Astrocyte (in vitro differentiated cells and primary cell): ENCODE measurements around the gene SMOC1. TPM values are rescaled to one million over a fixed set of nuclear protein-coding genes. Genes with fewer than 3 reads are reported as not detected.

Experiments
- DNase-seq: peaks from one replicate; pipeline ENCODE4 v3.0.0-alpha.2; 2010; ENCODE audit warnings: low read depth
- FAIRE-seq: peaks from 2 replicates; lab custom pipeline; 2011; peaks lifted over from hg19 to GRCh38; lab: Jason Lieb, UNC
- H2AFZ ChIP-seq: 2 replicates; pipeline ENCODE4 v1.6.0; 2012; ENCODE audit warnings: low read depth, low read length, inconsistent platforms
- H3K27ac ChIP-seq: 2 replicates; pipeline ENCODE4 v1.5.1; 2011; ENCODE audit warnings: low read depth, low read length, inconsistent platforms
- H3K27me3 ChIP-seq: 2 replicates; pipeline ENCODE4 v1.6.0; 2011; ENCODE audit warnings: low read length, inconsistent platforms; ENCODE audit not compliant: insufficient read depth
- H3K36me3 ChIP-seq: 2 replicates; pipeline ENCODE4 v1.5.1; 2011; ENCODE audit warnings: low read length, inconsistent platforms; ENCODE audit not compliant: insufficient read depth
- H3K4me1 ChIP-seq: 2 replicates; pipeline ENCODE4 v1.5.1; 2011; ENCODE audit warnings: low read length, inconsistent platforms; ENCODE audit not compliant: insufficient read depth
- H3K4me2 ChIP-seq: 2 replicates; pipeline ENCODE4 v1.6.0; 2012; ENCODE audit warnings: low read length, inconsistent platforms
- H3K4me3 ChIP-seq: 2 replicates; pipeline ENCODE4 v1.5.1; 2011; ENCODE audit warnings: low read depth, mild to moderate bottlenecking, low read length, inconsistent platforms; ENCODE audit not compliant: insufficient read depth
- H3K79me2 ChIP-seq: 2 replicates; pipeline ENCODE4 v1.6.0; 2012; ENCODE audit warnings: mild to moderate bottlenecking, low read length, inconsistent platforms; ENCODE audit not compliant: insufficient read depth
- H3K9ac ChIP-seq: 2 replicates; pipeline ENCODE4 v1.6.0; 2012; ENCODE audit warnings: mild to moderate bottlenecking, low read length, inconsistent platforms
- H3K9me3 ChIP-seq: 2 replicates; pipeline ENCODE4 v1.5.1; 2012; ENCODE audit warnings: low read depth, mild to moderate bottlenecking, low read length, inconsistent platforms; ENCODE audit not compliant: insufficient read depth
- H4K20me1 ChIP-seq: 2 replicates; pipeline ENCODE4 v1.6.0; 2012; ENCODE audit warnings: low read length, inconsistent platforms; ENCODE audit not compliant: insufficient read depth
- H3K27ac Mint-ChIP-seq: one replicate; pipeline ENCODE4 v1.8.0; 2021; ENCODE audit warnings: mild to moderate bottlenecking, mixed read lengths; ENCODE audit not compliant: unreplicated experiment
- H3K27me3 Mint-ChIP-seq: one replicate; pipeline ENCODE4 v1.8.0; 2021; ENCODE audit warnings: low read depth, mixed read lengths; ENCODE audit not compliant: unreplicated experiment
- H3K36me3 Mint-ChIP-seq: one replicate; pipeline ENCODE4 v1.8.0; 2021; ENCODE audit warnings: low read depth, mixed read lengths; ENCODE audit not compliant: unreplicated experiment
- H3K4me1 Mint-ChIP-seq: one replicate; pipeline ENCODE4 v1.8.0; 2021; ENCODE audit warnings: low read depth, mixed read lengths; ENCODE audit not compliant: unreplicated experiment
- H3K4me3 Mint-ChIP-seq: one replicate; pipeline ENCODE4 v1.8.0; 2021; ENCODE audit warnings: mild to moderate bottlenecking, moderate library complexity, mixed read lengths; ENCODE audit not compliant: unreplicated experiment
- H3K9me3 Mint-ChIP-seq: one replicate; pipeline ENCODE4 v1.8.0; 2021; ENCODE audit warnings: mild to moderate bottlenecking, mixed read lengths; ENCODE audit not compliant: unreplicated experiment
- EZH2 ChIP-seq: IDR thresholded peaks from 2 replicates; pipeline ENCODE4 v1.6.1; 2012; ENCODE audit warnings: mild to moderate bottlenecking, low read length, inconsistent platforms; ENCODE audit not compliant: insufficient read depth
- total RNA-seq: library from RNA; stranded (reverse); gene quantifications from 2 replicates; pipeline ENCODE4 v1.2.1, GENCODE V29; 2021
- TF ChIP-seq, protein P1 (sequence below): IDR thresholded peaks from 2 replicates; pipeline ENCODE4 v1.5.1; 2011; ENCODE audit warnings: low read depth, mild to moderate bottlenecking, inconsistent platforms, low read length, moderate library complexity; ENCODE audit not compliant: insufficient read depth

SMOC1 gene
- total RNA-seq, 1 donor from 2014 or later: 0.16 TPM

GRCh38 chr14:69941768-69942742 lies 62.8 kb downstream of the SMOC1 start:
- H3K27ac Mint-ChIP-seq: no peak overlapping the region
- H3K9me3 Mint-ChIP-seq: peaks cover under 1% of the 10 kb centered on the region
- no peaks in the 10 kb centered on the region for H3K4me1 ChIP-seq
- H3K4me2 ChIP-seq: no peak overlapping the region
- no peak for FAIRE-seq
- H2AFZ ChIP-seq: no peak overlapping the region
- peaks cover 5% of the 10 kb centered on the region for H3K4me1 Mint-ChIP-seq
- H3K27ac ChIP-seq: no peak overlapping the region
- no peaks in the 10 kb centered on the region for H3K36me3 Mint-ChIP-seq
- H3K4me3 ChIP-seq: no peak overlapping the region
- TF ChIP-seq, protein P1, sequence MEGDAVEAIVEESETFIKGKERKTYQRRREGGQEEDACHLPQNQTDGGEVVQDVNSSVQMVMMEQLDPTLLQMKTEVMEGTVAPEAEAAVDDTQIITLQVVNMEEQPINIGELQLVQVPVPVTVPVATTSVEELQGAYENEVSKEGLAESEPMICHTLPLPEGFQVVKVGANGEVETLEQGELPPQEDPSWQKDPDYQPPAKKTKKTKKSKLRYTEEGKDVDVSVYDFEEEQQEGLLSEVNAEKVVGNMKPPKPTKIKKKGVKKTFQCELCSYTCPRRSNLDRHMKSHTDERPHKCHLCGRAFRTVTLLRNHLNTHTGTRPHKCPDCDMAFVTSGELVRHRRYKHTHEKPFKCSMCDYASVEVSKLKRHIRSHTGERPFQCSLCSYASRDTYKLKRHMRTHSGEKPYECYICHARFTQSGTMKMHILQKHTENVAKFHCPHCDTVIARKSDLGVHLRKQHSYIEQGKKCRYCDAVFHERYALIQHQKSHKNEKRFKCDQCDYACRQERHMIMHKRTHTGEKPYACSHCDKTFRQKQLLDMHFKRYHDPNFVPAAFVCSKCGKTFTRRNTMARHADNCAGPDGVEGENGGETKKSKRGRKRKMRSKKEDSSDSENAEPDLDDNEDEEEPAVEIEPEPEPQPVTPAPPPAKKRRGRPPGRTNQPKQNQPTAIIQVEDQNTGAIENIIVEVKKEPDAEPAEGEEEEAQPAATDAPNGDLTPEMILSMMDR: no peak
- no peak for TF ChIP-seq EZH2
- no peak overlapping the region for H3K4me3 Mint-ChIP-seq
- peaks cover 27% of the 10 kb centered on the region for H3K27me3 Mint-ChIP-seq
- no peaks in the 10 kb centered on the region for H3K79me2 ChIP-seq
- no peaks in the 10 kb centered on the region for H3K36me3 ChIP-seq
- no peak for DNase-seq
- no peaks in the 10 kb centered on the region for H4K20me1 ChIP-seq
- peaks cover 2% of the 10 kb centered on the region for H3K9me3 ChIP-seq
- H3K9ac ChIP-seq: no peak overlapping the region
- peaks cover 4% of the 10 kb centered on the region for H3K27me3 ChIP-seq

- FAIRE-seq (no peak), DNase-seq (no peak)
- no peak overlapping the region for H3K27ac ChIP-seq
- no peaks in the 10 kb centered on the region for H4K20me1 ChIP-seq
- H2AFZ ChIP-seq: no peak overlapping the region
- no peaks in the 10 kb centered on the region for H3K36me3 ChIP-seq
- H3K79me2 ChIP-seq: no peaks in the 10 kb centered on the region
- Mint-ChIP-seq H3K4me3 (no peak overlapping the region), H3K36me3 (no peaks in the 10 kb centered on the region), H3K4me1 (peaks cover 5% of the 10 kb centered on the region), H3K27ac (no peak overlapping the region), H3K27me3 (peaks cover 25% of the 10 kb centered on the region), H3K9me3 (peaks cover 3% of the 10 kb centered on the region)
- peaks cover 3% of the 10 kb centered on the region for H3K27me3 ChIP-seq
- H3K4me1 ChIP-seq: no peaks in the 10 kb centered on the region
- no peak overlapping the region for H3K4me2 ChIP-seq
- H3K9ac ChIP-seq: no peak overlapping the region
- no peak overlapping the region for H3K4me3 ChIP-seq
- peaks cover 2% of the 10 kb centered on the region for H3K9me3 ChIP-seq
- TF ChIP-seq, protein P1: no peak
- no peak for TF ChIP-seq EZH2
Measured at GRCh38 chr14:69943084-69943780, 64.0 kb downstream of the SMOC1 start.
